ENCODE measurements around the gene CLCNKA. TPM values are rescaled to one million over a fixed set of nuclear protein-coding genes. Genes with fewer than 3 reads are reported as not detected.
A peak's percentile ranks its signal among the peaks of the same experiment; 100 is the strongest.

Gene CLCNKA
- total RNA-seq, 1 donor from 2014 or later, result 3.2 TPM

DNA sequence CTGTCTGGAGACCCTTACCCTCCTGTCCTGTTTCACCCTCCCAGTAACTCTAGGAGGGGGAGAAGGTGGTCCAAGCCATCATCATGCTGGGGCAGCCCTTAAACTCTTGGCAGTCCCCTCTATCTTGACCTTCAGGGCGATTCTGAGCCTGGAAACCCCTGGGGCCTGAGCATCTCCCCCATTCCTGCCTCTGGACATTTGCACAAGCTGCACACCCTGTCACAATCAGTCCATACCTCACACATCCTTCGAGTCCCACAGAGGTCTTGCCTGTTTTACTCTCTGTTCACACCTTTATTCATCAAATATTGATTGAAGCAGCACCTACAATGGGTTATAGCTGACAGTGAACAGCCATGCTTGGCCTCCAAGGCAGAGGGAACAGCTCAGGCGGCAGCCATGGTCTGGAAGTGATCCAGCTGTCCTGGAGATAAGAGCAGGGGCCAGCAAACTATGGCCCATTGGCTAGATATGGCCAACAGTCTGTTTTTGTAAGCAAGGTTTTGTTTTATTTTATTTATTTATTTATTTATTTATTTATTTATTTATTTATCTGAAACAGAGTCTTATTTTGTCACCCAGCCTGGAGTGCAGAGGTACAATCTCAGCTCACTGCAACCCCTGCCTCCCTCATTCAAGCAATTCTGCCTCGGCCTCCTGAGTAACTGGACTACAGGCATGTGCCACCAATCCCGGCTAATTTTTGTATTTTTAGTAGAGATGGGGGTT is 58.8 kb downstream of the CLCNKA start:
- TF ChIP-seq, protein P1, sequence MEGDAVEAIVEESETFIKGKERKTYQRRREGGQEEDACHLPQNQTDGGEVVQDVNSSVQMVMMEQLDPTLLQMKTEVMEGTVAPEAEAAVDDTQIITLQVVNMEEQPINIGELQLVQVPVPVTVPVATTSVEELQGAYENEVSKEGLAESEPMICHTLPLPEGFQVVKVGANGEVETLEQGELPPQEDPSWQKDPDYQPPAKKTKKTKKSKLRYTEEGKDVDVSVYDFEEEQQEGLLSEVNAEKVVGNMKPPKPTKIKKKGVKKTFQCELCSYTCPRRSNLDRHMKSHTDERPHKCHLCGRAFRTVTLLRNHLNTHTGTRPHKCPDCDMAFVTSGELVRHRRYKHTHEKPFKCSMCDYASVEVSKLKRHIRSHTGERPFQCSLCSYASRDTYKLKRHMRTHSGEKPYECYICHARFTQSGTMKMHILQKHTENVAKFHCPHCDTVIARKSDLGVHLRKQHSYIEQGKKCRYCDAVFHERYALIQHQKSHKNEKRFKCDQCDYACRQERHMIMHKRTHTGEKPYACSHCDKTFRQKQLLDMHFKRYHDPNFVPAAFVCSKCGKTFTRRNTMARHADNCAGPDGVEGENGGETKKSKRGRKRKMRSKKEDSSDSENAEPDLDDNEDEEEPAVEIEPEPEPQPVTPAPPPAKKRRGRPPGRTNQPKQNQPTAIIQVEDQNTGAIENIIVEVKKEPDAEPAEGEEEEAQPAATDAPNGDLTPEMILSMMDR (IDR thresholded peaks at IDR 0.05; ENCODE audit: unreplicated experiment), result no peak
- no peaks in the 10 kb centered on the region for H3K36me3 Mint-ChIP-seq
- no peak overlapping the region for H3K4me3 Mint-ChIP-seq
- H3K4me1 Mint-ChIP-seq, result peaks cover 9% of the 10 kb centered on the region
- no peaks in the 10 kb centered on the region for H3K27me3 Mint-ChIP-seq (ENCODE audit: low read depth)
- no peak overlapping the region for H3K27ac Mint-ChIP-seq
- H3K9me3 Mint-ChIP-seq, result no peaks in the 10 kb centered on the region
- DNase-seq (ENCODE audit: low spot score in 2 of 2, unreplicated experiment in 2 of 2), result no peak

DNA sequence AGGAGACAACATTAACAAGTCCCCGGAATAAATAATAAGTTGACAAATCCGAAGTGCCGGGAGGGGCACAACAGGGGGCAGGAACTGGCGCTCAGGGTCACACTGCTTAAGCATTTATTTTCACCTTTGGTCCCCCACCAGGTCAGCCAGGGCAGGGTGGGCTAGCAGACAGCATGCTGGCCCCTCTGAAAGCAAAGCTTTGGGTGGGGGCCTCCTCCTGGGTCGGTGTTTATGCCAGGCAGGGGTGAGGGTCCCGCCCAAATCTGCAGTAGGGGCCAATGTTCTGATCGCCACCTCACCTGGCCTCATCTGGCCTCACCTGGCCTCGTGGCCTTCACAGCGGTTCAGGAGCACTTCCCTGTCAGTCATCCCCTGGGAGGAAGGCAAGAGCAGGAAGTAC is 59.8 kb downstream of the CLCNKA start:
- Mint-ChIP-seq H3K4me3 (no peak overlapping the region), H3K27me3 (ENCODE audit: low read depth) (no peaks in the 10 kb centered on the region), H3K36me3 (no peaks in the 10 kb centered on the region), H3K9me3 (no peaks in the 10 kb centered on the region), H3K4me1 (peaks cover 9% of the 10 kb centered on the region), H3K27ac (no peak overlapping the region)
- no peak for DNase-seq (ENCODE audit: low spot score in 2 of 2, unreplicated experiment in 2 of 2)
- TF ChIP-seq, protein P1 (IDR thresholded peaks at IDR 0.05; ENCODE audit: unreplicated experiment), result no peak

DNA sequence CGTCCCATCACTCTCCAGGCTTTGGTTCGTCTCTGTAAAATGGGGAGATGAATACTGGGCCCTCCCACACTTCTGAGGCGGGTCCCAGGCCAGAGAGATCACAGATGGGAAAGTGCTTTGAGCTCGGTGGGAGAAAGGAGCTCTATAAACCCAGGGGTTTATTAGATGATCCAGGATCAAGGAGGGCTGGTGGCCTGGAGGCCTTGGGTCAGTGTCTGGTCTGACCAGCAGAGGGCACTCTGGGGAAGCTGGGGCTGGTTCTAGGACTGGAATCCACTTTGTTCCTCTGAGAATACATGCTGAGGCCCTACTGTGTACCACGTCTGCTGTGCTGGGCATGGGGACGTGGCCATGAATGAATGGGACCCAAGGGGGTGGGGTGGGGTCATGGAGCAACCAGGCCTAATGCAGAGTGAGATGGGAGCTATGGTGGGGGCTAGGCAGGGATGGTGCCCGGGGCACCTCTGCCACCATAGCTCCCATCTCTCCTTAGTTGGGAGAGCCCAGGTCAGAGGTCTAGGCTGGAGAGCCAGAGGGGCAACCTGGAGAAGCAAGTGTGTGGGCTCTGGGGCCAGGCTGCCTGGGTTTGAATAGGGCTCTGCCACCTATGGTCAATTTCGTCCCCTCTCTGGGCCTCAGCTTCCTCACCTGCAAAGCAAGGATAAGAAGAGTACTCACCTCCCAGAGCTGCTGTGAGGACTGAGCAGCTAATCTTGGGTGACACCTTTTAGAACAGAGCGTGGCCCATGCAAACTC is 60.6 kb downstream of the CLCNKA start:
- no peak overlapping the region for H3K4me3 Mint-ChIP-seq
- H3K27me3 Mint-ChIP-seq (ENCODE audit: low read depth), result no peaks in the 10 kb centered on the region
- peaks cover 10% of the 10 kb centered on the region for H3K4me1 Mint-ChIP-seq
- H3K36me3 Mint-ChIP-seq, result no peaks in the 10 kb centered on the region
- no peak overlapping the region for H3K27ac Mint-ChIP-seq
- TF ChIP-seq, protein P1 (IDR thresholded peaks at IDR 0.05; ENCODE audit: unreplicated experiment), result peak; percentile 78
- peak in 1 of 2 experiments; percentile 73 for DNase-seq (ENCODE audit: low spot score in 2 of 2, unreplicated experiment in 2 of 2)
- no peaks in the 10 kb centered on the region for H3K9me3 Mint-ChIP-seq

DNA sequence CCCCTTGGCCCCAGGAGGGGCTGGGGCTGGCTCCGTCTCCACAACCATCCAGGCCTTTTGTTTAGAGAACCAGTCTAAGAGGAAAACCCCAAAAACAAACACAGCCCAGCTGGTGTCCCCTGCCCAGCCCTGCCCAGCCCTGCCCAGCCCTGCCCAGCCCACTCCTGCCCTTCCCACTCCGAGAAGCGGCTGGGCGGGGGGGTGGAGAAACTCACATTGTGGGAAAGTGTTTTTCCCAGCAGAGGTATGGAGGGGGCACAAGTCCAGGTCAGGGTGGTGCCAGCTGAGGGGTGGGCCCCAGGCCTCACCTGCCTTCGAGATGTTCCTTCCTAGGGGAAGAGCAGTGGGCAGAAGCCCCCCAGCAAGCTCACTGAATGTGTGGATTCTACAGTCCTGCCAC is 61.6 kb downstream of the CLCNKA start:
- TF ChIP-seq, protein P1 (IDR thresholded peaks at IDR 0.05; ENCODE audit: unreplicated experiment), result no peak
- Mint-ChIP-seq H3K36me3 (no peaks in the 10 kb centered on the region), H3K9me3 (no peaks in the 10 kb centered on the region), H3K27me3 (ENCODE audit: low read depth) (no peaks in the 10 kb centered on the region), H3K4me1 (peaks cover 13% of the 10 kb centered on the region), H3K4me3 (no peak overlapping the region), H3K27ac (no peak overlapping the region)
- DNase-seq (ENCODE audit: low spot score in 2 of 2, unreplicated experiment in 2 of 2), result no peak

Other genes starting within 250 kb of the CLCNKA start
- 2.8 to 3.5 TPM (median 3.0 TPM) in 3 replicates for gene UQCRHL, start 214.4 kb upstream of the CLCNKA start, total RNA-seq
- gene SPEN, start 174.3 kb upstream of the CLCNKA start, total RNA-seq, result 74.5 to 88.0 TPM (median 82.1 TPM) in 3 replicates
- gene ZBTB17, start 45.9 kb upstream of the CLCNKA start, total RNA-seq, result 46.0 to 48.6 TPM (median 48.6 TPM) in 3 replicates
- not detected in 3 replicates for gene SRARP, start 17.8 kb upstream of the CLCNKA start, total RNA-seq
- 5.0 to 6.3 TPM (median 6.3 TPM) in 3 replicates for gene HSPB7, start 4.0 kb upstream of the CLCNKA start, total RNA-seq
- gene CLCNKB, start 21.7 kb downstream of the CLCNKA start, total RNA-seq, result 2.9 to 3.6 TPM (median 3.0 TPM) in 3 replicates
- 1.6 to 1.9 TPM (median 1.7 TPM) in 3 replicates for gene FAM131C, start 51.6 kb downstream of the CLCNKA start, total RNA-seq
- 71.8 to 76.3 TPM (median 75.0 TPM) in 3 replicates for gene EPHA2, start 134.0 kb downstream of the CLCNKA start, total RNA-seq
- gene ARHGEF19, start 190.6 kb downstream of the CLCNKA start, total RNA-seq, result 85.3 to 88.3 TPM (median 86.6 TPM) in 3 replicates
- gene CPLANE2, start 215.1 kb downstream of the CLCNKA start, total RNA-seq, result 7.7 to 10.7 TPM (median 9.1 TPM) in 3 replicates